ENCODE data around the gene KLK7.

Gene KLK7

GRCh38 chr19:51009061-51009891 is 25.6 kb upstream of the KLK7 start:
- TF ChIP-seq EGR1 (IDR thresholded peaks at IDR 0.05) (no peak), MAX (IDR thresholded peaks at IDR 0.05) (no peak)

GRCh38 chr19:51007488-51007887 is 23.8 kb upstream of the KLK7 start:
- TF ChIP-seq REST (IDR thresholded peaks at IDR 0.05; ENCODE audit: low read depth) = no peak
- TF ChIP-seq ZBTB7A (IDR thresholded peaks at IDR 0.05; ENCODE audit: low read depth) = no peak
- TF ChIP-seq TAF1 (IDR thresholded peaks at IDR 0.05; ENCODE audit: low read depth) = no peak
- no peak for TF ChIP-seq FOXM1 (IDR thresholded peaks at IDR 0.05; ENCODE audit: borderline replicate concordance, low read depth)
- no peak for TF ChIP-seq EP300 (IDR thresholded peaks at IDR 0.05; ENCODE audit: borderline replicate concordance)
- no peak for TF ChIP-seq TCF12 (IDR thresholded peaks at IDR 0.05; ENCODE audit: low read depth)
- TF ChIP-seq EGR1 (IDR thresholded peaks at IDR 0.05) = no peak
- no peak for TF ChIP-seq RAD21 (IDR thresholded peaks at IDR 0.05; ENCODE audit: low read depth)
- no peak for TF ChIP-seq NFIC (IDR thresholded peaks at IDR 0.05)
- no peak for TF ChIP-seq YY1 (IDR thresholded peaks at IDR 0.05; ENCODE audit: low read depth)
- TF ChIP-seq CEBPB (IDR thresholded peaks at IDR 0.05) = no peak

- TF ChIP-seq USF1 (IDR thresholded peaks at IDR 0.05) = no peak
- TF ChIP-seq REST (IDR thresholded peaks at IDR 0.05; ENCODE audit: low read depth) = no peak
- TF ChIP-seq TEAD4 (IDR thresholded peaks at IDR 0.05) = no peak
- TF ChIP-seq CREB1 (IDR thresholded peaks at IDR 0.05; ENCODE audit: low read depth) = no peak
These were observed 22.7 kb upstream of the KLK7 start for GRCh38 chr19:51006406-51006805.

- TF ChIP-seq EGR1 (IDR thresholded peaks at IDR 0.05) = no peak
- no peak for TF ChIP-seq TAF1 (IDR thresholded peaks at IDR 0.05; ENCODE audit: low read depth)
- no peak for TF ChIP-seq MAX (IDR thresholded peaks at IDR 0.05)
- no peak for TF ChIP-seq USF1 (IDR thresholded peaks at IDR 0.05)
- TF ChIP-seq REST (IDR thresholded peaks at IDR 0.05; ENCODE audit: low read depth) = no peak
- TF ChIP-seq EP300 (IDR thresholded peaks at IDR 0.05; ENCODE audit: borderline replicate concordance) = no peak
- TF ChIP-seq CEBPB (IDR thresholded peaks at IDR 0.05) = no peak
- TF ChIP-seq FOXM1 (IDR thresholded peaks at IDR 0.05; ENCODE audit: borderline replicate concordance, low read depth) = no peak
- no peak for TF ChIP-seq RAD21 (IDR thresholded peaks at IDR 0.05; ENCODE audit: low read depth)
These were observed 21.5 kb upstream of the KLK7 start for GRCh38 chr19:51005248-51005647.

- TF ChIP-seq CEBPB (IDR thresholded peaks at IDR 0.05) (no peak), EP300 (IDR thresholded peaks at IDR 0.05; ENCODE audit: borderline replicate concordance) (no peak), FOXM1 (IDR thresholded peaks at IDR 0.05; ENCODE audit: borderline replicate concordance, low read depth) (no peak), TAF1 (IDR thresholded peaks at IDR 0.05; ENCODE audit: low read depth) (no peak), YY1 (IDR thresholded peaks at IDR 0.05; ENCODE audit: low read depth) (no peak), EGR1 (IDR thresholded peaks at IDR 0.05) (no peak), MAX (IDR thresholded peaks at IDR 0.05) (no peak), RAD21 (IDR thresholded peaks at IDR 0.05; ENCODE audit: low read depth) (no peak), NFIC (IDR thresholded peaks at IDR 0.05) (no peak), REST (IDR thresholded peaks at IDR 0.05; ENCODE audit: low read depth) (no peak), ZBTB7A (IDR thresholded peaks at IDR 0.05; ENCODE audit: low read depth) (no peak), TEAD4 (IDR thresholded peaks at IDR 0.05) (no peak), CREB1 (IDR thresholded peaks at IDR 0.05; ENCODE audit: low read depth) (no peak), TCF12 (IDR thresholded peaks at IDR 0.05; ENCODE audit: low read depth) (no peak), USF1 (IDR thresholded peaks at IDR 0.05) (no peak)
These were observed 19.6 kb upstream of the KLK7 start for GRCh38 chr19:51003316-51003715.

Data from Ishikawa (cell line).